GM21723 (cell line): ENCODE measurements around the gene RPGRIP1L.
A peak's percentile ranks its signal among the peaks of the same experiment; 100 is the strongest.

Source experiments
- ATAC-seq: cut with Tn5 transposase; IDR thresholded peaks from one replicate; pipeline ENCODE4 v1.9.1; 2021; ENCODE audit warnings: mild to moderate bottlenecking, moderate library complexity; ENCODE audit not compliant: unreplicated experiment

The RPGRIP1L gene

DNA sequence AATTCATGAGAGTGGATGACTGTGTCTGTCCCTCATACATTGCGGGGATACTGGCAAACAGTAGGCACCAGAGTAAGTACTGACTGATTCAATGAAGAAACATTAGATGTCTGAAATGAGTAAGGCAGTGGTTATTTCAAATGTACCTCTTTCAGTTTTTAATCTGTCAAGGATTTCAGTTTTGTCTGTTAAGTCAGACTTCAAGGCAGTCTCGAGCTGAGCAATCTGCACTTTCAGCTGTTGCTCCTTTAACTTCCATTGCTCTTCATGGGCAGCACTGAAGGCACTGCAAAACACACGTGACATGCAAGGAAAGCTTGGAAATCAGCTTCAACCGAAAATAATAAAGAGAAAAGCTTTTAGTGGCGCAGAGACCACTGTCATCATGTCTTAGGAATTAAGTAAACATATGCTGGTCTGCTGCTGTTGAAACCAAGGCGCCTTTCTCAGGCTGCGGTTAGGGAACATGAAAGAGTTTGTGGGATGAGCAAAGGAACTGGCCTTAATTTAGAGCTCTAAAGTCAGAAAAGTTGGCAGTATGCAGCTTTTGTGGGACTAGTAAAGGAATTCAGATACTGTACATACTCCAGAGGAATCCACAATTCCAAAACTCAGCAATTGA, 38.8 kb downstream of the RPGRIP1L start:
- peak; percentile 77 for ATAC-seq

DNA sequence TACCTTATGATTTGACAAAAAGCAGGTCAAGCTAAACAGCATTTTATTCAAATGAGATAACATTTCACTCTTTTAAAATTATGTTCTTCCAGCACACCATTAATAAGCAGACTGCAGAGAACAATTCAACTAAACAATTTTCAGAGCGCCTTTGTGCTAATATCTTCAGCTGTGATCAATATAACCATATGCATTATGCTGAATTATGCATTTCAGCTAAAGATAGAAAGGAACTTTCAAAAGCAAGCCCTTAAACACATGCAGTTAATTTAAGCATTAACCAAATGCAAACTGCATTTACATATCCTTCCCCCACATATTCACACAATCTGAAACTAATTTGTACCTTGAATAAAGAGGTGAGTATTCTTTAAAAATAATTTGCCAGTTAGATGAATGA, 41.6 kb downstream of the RPGRIP1L start:
- ATAC-seq: no peak

DNA sequence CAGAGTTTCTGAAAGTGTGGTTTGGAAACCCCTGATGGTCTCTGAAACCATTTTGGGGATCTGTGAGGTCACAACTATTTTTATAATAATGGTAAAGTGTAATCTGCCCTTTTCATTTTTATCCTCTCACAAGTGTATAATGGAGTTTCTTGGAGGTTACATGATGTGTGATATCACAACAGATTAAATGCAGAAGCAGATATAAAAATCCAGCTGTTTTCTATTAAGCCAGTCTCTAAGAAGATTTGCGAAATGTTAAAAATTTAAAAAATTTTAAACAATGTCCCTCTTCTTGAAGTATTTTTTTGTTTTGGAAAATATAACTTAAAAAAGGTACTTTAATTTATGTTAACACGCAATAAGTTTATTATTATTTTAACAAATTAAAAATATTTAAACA, 48.7 kb downstream of the RPGRIP1L start:
- ATAC-seq: no peak

GRCh38 chr16:53651357-53651756, 52.3 kb downstream of the RPGRIP1L start:
- no peak for ATAC-seq

GRCh38 chr16:53646506-53646905, 57.2 kb downstream of the RPGRIP1L start:
- ATAC-seq: no peak

- no peak for ATAC-seq
Observed at GRCh38 chr16:53643474-53643873, 60.2 kb downstream of the RPGRIP1L start.

DNA sequence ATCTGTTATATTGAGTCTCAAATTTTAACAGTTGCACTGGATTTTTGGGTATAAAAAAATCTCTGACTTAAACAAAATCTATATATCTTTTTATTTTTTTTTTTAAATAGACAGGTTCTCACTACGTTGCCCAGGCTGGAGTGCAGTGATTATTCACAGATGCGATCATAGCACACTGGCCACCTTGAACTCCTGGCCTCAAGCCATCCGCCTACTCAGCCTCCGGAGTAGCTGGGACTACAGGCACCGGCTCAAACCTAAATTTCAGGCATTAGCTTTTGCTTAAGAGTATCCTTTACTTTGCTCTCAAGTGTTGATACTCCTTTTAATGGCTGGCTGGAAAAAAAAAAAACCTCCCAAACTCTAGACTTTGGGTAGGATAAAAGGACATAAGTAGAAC, 61.6 kb downstream of the RPGRIP1L start:
- ATAC-seq: no peak

- no peak for ATAC-seq
Observed at GRCh38 chr16:53636978-53637377, 66.7 kb downstream of the RPGRIP1L start.

DNA sequence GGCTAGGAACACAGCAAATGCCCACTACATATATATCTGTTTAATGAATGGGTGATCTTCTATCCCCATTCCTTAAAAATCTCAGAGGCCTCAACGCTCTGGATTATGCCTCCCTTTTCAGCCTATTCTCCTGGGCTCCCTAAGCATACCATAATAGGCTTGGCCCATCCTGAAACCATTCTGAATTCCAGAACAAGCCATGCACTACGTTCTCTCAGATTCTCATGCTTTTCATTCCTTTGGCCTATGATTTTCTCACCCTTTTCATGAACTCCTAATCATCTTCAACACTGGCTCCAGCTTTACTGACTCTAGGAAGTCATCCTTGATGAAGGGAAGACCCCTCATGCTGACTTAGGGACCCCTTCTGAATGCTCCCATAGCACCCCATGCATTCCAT, 71.1 kb downstream of the RPGRIP1L start:
- ATAC-seq: no peak

DNA sequence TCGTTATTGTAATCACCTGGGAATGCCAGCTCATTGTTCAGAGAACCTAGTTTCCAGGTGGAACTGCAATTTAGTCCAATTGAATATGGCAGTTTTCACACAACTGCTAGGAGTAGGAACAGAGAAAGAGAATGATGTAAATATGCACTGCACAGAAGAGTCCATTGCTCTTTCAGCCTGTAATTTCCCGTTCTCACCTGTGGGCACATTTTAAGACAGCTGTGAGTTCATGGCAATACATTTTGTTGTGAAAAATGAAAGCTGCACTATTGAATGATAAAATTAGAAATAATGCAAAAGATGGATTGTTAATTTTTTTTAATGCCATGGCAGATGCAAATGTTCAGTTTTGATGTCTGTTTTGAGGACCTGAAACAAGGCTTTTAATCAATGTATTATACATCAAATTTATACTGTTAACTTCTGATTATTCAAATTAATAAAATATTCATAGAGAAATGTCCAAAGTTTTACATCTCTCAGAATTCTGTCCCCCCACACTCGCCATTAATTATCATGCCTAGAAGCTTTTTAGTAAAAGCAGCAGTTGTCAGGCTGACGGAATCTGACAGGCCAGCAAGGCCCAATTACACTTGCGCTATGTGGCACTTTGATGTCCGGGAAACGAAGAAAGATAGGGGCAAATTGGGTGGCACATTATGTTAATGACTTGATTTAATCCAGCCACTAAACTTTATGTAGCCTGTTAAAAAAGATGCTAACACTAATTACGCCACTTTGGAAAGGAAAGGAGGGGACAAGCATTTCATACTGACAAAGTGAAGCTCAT, 72.2 kb downstream of the RPGRIP1L start:
- no peak for ATAC-seq

DNA sequence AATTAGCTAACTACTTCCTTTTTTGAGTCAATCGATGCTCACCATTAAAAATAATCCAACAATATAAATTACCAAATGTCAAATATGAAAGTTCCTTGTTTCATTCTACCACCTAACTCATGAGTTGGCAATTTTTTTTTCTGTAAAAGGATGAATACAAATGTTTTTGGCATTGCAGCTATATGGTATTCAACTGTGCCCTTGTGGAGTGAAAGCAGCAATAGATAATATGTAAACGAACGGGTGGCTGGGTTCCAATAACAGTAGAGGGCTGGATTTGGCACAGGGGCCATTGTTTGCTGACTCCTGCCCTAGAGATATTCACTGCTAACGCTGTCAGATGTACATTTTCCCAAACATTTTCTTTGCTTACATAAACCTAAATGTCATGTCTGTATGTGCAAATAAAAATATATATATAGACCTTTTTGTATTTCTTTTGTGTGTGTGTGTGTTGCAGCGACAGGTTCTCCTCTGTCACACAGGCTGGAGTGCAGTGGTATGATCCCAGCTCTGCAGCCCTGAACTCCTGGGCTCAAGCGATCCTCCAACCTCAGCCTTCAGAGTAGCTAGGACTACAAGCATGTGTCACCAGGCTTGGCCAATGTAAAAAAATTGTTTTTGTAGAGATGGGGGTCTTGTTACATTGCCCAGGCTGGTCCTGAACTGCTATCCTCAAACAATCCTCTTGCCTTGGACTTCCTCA, 73.9 kb downstream of the RPGRIP1L start:
- no peak for ATAC-seq

- no peak for ATAC-seq
Observed at GRCh38 chr16:53629151-53629550, 74.5 kb downstream of the RPGRIP1L start.

DNA sequence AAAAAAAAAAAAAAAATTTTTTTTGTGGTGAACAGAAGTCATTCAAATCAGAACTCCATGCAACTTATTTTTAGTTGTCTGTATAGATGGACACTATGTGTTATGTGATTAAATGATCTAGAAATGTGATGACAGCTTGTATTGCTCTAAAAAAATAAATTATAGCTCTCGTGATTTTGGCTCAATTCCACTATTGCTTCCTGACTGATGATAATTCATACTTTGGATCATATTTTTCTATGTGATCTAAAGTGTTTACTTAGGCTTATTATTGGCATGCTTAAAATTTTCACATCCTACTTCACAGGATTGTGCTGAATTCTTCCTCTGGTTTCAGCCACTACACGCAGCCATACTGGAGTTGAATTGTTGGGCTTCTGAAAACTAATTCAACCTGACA, 76.8 kb downstream of the RPGRIP1L start:
- no peak for ATAC-seq

GRCh38 chr16:53626161-53626560, 77.5 kb downstream of the RPGRIP1L start:
- no peak for ATAC-seq

- ATAC-seq: no peak
Observed at GRCh38 chr16:53625221-53625620, 78.4 kb downstream of the RPGRIP1L start.

GRCh38 chr16:53622315-53622714, 81.3 kb downstream of the RPGRIP1L start:
- ATAC-seq: no peak

DNA sequence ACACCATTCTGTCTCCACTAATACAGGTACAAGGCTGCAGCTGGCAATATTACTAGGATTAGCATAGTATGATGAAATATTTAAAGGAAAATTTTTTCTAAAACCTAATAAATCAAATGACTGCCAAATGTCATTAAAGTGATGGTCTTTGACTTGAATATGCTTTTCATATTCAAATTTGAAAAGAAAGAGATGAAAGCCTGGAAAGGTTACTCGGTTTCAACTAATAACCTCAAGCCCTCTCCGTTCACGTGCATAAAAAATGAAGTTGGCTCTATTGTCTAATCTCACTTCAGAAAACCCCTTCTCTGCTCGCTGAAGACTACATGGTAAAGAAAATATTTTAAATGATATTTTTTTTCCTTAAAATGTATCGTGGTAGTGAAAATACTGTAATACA, 83.2 kb downstream of the RPGRIP1L start:
- ATAC-seq: no peak

- no peak for ATAC-seq
Observed at GRCh38 chr16:53619235-53619634, 84.4 kb downstream of the RPGRIP1L start.

GRCh38 chr16:53614346-53614745, 89.3 kb downstream of the RPGRIP1L start:
- ATAC-seq: no peak

DNA sequence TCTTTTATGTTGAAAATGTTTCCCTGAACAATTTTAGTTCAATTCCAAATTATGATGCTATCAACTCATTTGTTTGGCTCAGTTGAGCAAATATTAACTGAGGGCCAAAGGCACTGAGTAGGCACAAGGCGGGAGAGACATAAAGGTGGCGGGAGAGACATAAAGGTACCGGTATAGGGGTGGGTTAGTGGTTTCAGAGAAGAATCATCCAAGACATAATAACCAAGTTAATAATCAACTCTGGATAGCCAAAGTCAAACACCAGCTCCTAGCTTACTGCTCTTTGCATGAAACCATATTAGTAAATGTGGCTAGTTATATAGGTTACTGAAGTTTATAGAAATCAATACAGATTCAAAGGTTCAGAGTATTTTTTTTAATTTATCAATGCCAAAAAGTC, 91.7 kb downstream of the RPGRIP1L start:
- no peak for ATAC-seq

GRCh38 chr16:53611179-53611696, 92.4 kb downstream of the RPGRIP1L start:
- ATAC-seq: no peak

DNA sequence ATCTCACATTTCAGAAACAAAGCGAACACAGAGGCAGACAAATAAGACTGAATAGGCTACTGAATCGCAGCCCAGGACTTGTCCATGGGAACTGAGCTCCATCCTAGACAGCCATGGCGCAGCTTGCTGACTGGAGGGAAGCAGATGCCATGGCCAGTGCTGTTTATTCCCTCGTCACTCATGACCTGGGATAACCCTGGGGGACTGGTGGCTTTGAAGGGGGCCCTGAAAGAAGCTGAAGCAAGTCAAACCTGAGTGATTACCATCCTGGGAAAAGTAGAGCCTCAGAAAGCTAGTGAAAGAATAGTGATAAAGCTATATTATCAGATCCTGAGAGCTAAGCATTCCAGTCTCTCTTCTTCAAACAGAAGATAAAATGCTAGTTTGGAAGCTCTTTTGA, 94.1 kb downstream of the RPGRIP1L start:
- no peak for ATAC-seq
